Left colon (tissue), 2 donors: ENCODE measurements around the gene BRCA2. TPM values are rescaled to one million over a fixed set of nuclear protein-coding genes. Genes with fewer than 3 reads are reported as not detected.

ENCODE experiments used
- ATAC-seq: fragments of 200-7000 bp; cut with Tn5 transposase; one replicate; pipeline ENCODE4 v1.9.1; 2020; ENCODE audit warnings: mild to moderate bottlenecking, moderate library complexity
- DNase-seq, 2 donors: peaks; one replicate each; pipeline ENCODE4 v3.0.0-alpha.2; 2020
- intact Hi-C, 2 donors: fragments of 100-400 bp; cut with DNase I in 1 of 2; cut with micrococcal nuclease in 1 of 2; formaldehyde crosslinking; loops; one replicate each; pipeline versions ENCODE4 v1.11.2 to v1.14.0; 2022; cut with DNase I, micrococcal nuclease
- long read RNA-seq: library from polyadenylated mRNA; unstranded; transcript quantifications from one replicate; pipeline ENCODE4 v2.0.0, GENCODE V29; 2021
- total RNA-seq, 2 donors: library from RNA; stranded (reverse); fragmentation: NEBNext Ultra II Directional; extraction: Animal tissue kit (Norgen Biotek cat#: 25700); gene quantifications; one replicate each; pipeline ENCODE4 v1.2.1, GENCODE V29; 2021
- donor health status: DM: no; HTN: no; CAD: no.
- donor health status: DM: yes; HTN: yes; CAD: no.

BRCA2 gene
- total RNA-seq: 1 to 10 TPM; 1.7 to 4.2 TPM
- long read RNA-seq, partial matches to known transcripts: 1 of 1 reads
- long read RNA-seq, other reads (novel, unspliced or antisense): 0 of 1 reads

- ATAC-seq: peak; percentile 98
- intact Hi-C loops: no loop called here
- peak; percentile 88 to 94 for DNase-seq
Measured at GRCh38 chr13:32315238-32316027, at the start of gene BRCA2, which contains the start of gene ZAR1L. TSS of gene BRCA2 (plus strand) at chr13:32315508. CDS start at chr13:32316461, 953 bp downstream. TSS of gene ZAR1L (minus strand) at chr13:32315363. CDS start at chr13:32311925, 3,438 bp downstream.

- intact Hi-C loops: no loop called here
- no peak for ATAC-seq
Measured at GRCh38 chr13:32265726-32266125, 49.6 kb upstream of the BRCA2 start.

GRCh38 chr13:32266130-32266529 lies 49.2 kb upstream of the BRCA2 start:
- DNase-seq (no peak), ATAC-seq (no peak)
- intact Hi-C loops: no loop called here

More at GRCh38 chr13:32265726-32266125, 49.6 kb upstream of the BRCA2 start:
- DNase-seq: no peak

- ATAC-seq (peak; percentile 88), DNase-seq (peak in 1 of 2 donors; percentile 73)
- intact Hi-C loops: no loop called here
Measured at GRCh38 chr13:32267836-32268439, 47.4 kb upstream of the BRCA2 start.

GRCh38 chr13:32272021-32272683 lies 43.2 kb upstream of the BRCA2 start:
- DNase-seq: no peak
- no peak for ATAC-seq
- intact Hi-C loops: no loop called here

- intact Hi-C loops: no loop called here
Measured at GRCh38 chr13:32277839-32278238, 37.5 kb upstream of the BRCA2 start.

GRCh38 chr13:32278426-32278825 lies 36.9 kb upstream of the BRCA2 start:
- DNase-seq: no peak
- ATAC-seq: no peak
- intact Hi-C loops: no loop called here

More at GRCh38 chr13:32277839-32278238, 37.5 kb upstream of the BRCA2 start:
- DNase-seq (no peak), ATAC-seq (no peak)

GRCh38 chr13:32281096-32281495 lies 34.2 kb upstream of the BRCA2 start:
- ATAC-seq: no peak
- no peak for DNase-seq
- intact Hi-C loops: no loop called here

GRCh38 chr13:32282096-32282711 lies 33.1 kb upstream of the BRCA2 start:
- intact Hi-C loops: no loop called here
- DNase-seq: no peak
- ATAC-seq: no peak

- DNase-seq: no peak
- ATAC-seq: no peak
- intact Hi-C loops: no loop called here
Measured at GRCh38 chr13:32284927-32285632, 30.2 kb upstream of the BRCA2 start.

GRCh38 chr13:32285633-32285965 lies 29.7 kb upstream of the BRCA2 start:
- DNase-seq (no peak), ATAC-seq (no peak)
- intact Hi-C loops: no loop called here

GRCh38 chr13:32297206-32297605 lies 18.1 kb upstream of the BRCA2 start:
- ATAC-seq (no peak), DNase-seq (no peak)
- intact Hi-C loops: no loop called here

GRCh38 chr13:32298695-32299094 lies 16.6 kb upstream of the BRCA2 start:
- DNase-seq (no peak), ATAC-seq (no peak)
- intact Hi-C loops: no loop called here

GRCh38 chr13:32299893-32300292 lies 15.4 kb upstream of the BRCA2 start:
- ATAC-seq (no peak), DNase-seq (no peak)
- intact Hi-C loops: no loop called here

GRCh38 chr13:32300406-32300805 lies 14.9 kb upstream of the BRCA2 start:
- ATAC-seq: no peak
- intact Hi-C loops: no loop called here

GRCh38 chr13:32300920-32301319 lies 14.4 kb upstream of the BRCA2 start:
- no peak for ATAC-seq
- no peak for DNase-seq
- intact Hi-C loops: no loop called here

More at GRCh38 chr13:32300406-32300805, 14.9 kb upstream of the BRCA2 start:
- DNase-seq: no peak

- no peak for ATAC-seq
- no peak for DNase-seq
- intact Hi-C loops: no loop called here
Measured at GRCh38 chr13:32302461-32302860, 12.8 kb upstream of the BRCA2 start.

GRCh38 chr13:32305646-32306045 lies 9.7 kb upstream of the BRCA2 start:
- no peak for DNase-seq
- ATAC-seq: no peak
- intact Hi-C loops: no loop called here
